GM10266 (cell line): ENCODE data around the gene GUK1.

Source experiments
- DNase-seq: peaks from one replicate; pipeline ENCODE4 v3.0.0; 2012; ENCODE audit errors: extremely low spot score
- CTCF ChIP-seq: IDR thresholded peaks from 2 replicates; pipeline ENCODE4 v1.5.1; 2012; ENCODE audit warnings: mild to moderate bottlenecking, low read depth; ENCODE audit not compliant: control insufficient read depth, insufficient read depth; ENCODE audit errors: missing control alignments

Gene GUK1

GRCh38 chr1:228152097-228152917 lies 12.2 kb downstream of the GUK1 start:
- DNase-seq: no peak

GRCh38 chr1:228152918-228153258 lies 12.8 kb downstream of the GUK1 start:
- DNase-seq: no peak
- no peak for TF ChIP-seq CTCF

More at GRCh38 chr1:228152097-228152917, 12.2 kb downstream of the GUK1 start:
- no peak for TF ChIP-seq CTCF

GRCh38 chr1:228154021-228154669 lies 14.1 kb downstream of the GUK1 start:
- no peak for DNase-seq
- no peak for TF ChIP-seq CTCF

- no peak for DNase-seq
Measured at GRCh38 chr1:228154670-228155571, 14.8 kb downstream of the GUK1 start.

GRCh38 chr1:228155596-228156514 lies 15.8 kb downstream of the GUK1 start:
- TF ChIP-seq CTCF: no peak
- no peak for DNase-seq

More at GRCh38 chr1:228154670-228155571, 14.8 kb downstream of the GUK1 start:
- no peak for TF ChIP-seq CTCF

GRCh38 chr1:228156515-228156881 lies 16.4 kb downstream of the GUK1 start:
- no peak for TF ChIP-seq CTCF
- no peak for DNase-seq
